ENCODE measurements around the gene PTCRA.

The PTCRA gene

GRCh38 chr6:42971746-42972327 is 56.0 kb downstream of the PTCRA start:
- DNase-seq (ENCODE audit: low read depth): no peak

DNA sequence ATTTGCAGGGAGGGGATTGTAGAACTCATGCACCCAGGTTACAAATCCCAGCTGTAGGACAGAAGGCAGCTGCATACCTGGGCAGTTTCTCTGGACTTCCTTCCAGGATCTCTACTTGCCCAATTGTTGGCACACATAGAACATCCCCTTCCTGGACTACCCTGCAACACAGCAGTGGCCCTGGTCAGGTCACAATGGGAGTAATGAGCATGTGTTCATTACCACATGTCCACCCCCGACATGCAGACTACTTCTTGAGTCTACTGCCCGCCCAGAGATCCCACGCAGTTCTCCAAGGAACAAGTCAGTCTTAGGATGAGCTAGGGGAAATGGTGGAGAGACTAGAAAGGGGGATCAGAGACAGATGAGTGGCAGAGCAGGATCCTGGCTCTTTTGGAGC is 58.1 kb downstream of the PTCRA start:
- DNase-seq (ENCODE audit: low read depth): no peak

DNA sequence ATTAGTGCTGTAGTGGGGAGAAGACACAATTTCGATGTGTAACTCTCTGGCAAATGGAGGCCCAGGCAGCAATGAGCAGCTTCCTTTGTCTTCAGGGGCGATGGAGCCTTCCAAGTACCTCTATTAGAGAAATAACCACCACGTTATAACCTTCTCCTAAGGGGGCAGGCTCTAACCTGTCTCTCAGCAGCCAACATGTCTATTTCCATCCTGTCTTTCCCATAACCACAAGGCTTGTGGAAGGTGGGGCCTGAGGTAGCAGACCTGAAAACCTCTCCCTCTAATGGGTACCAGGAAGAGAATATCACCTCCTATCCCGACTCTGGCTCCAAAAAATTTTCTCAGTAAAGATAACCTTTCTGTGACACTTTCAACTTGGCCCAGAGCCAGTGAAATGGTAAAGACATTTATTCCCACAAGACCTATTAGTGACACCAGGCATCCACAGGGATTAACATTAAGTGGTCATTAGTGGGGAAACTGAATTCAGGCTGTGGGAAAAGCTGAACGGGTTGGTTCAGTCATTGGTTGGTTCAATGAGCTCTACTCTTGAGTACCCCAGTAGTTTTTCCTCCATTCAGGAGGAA is 59.2 kb downstream of the PTCRA start:
- no peak for DNase-seq (ENCODE audit: low read depth)

All from activated T-cell treated with anti-CD3 and anti-CD28 coated beads for 48 hours (primary cell).